HG02571 (cell line): ENCODE results near the gene TOM1L2.

Experiments
- ATAC-seq: cut with Tn5 transposase; IDR thresholded peaks from one replicate; pipeline ENCODE4 v1.9.1; 2021; ENCODE audit warnings: mild to moderate bottlenecking, moderate library complexity; ENCODE audit not compliant: unreplicated experiment

The TOM1L2 gene

GRCh38 chr17:17851103-17852002 is 120.8 kb downstream of the TOM1L2 start:
- no peak for ATAC-seq

GRCh38 chr17:17849845-17850373 is 122.3 kb downstream of the TOM1L2 start:
- no peak for ATAC-seq

GRCh38 chr17:17849147-17849820 is 122.9 kb downstream of the TOM1L2 start:
- ATAC-seq, result no peak

GRCh38 chr17:17848311-17849082 is 123.7 kb downstream of the TOM1L2 start:
- ATAC-seq, result no peak

GRCh38 chr17:17847726-17848125 is 124.5 kb downstream of the TOM1L2 start:
- no peak for ATAC-seq

- no peak for ATAC-seq
Observed at GRCh38 chr17:17847118-17847689, 125.0 kb downstream of the TOM1L2 start.

- ATAC-seq, result no peak
Observed at GRCh38 chr17:17846645-17847044, 125.6 kb downstream of the TOM1L2 start.

GRCh38 chr17:17846003-17846402 is 126.2 kb downstream of the TOM1L2 start:
- no peak for ATAC-seq

GRCh38 chr17:17845046-17845775 is 127.0 kb downstream of the TOM1L2 start:
- no peak for ATAC-seq

GRCh38 chr17:17844500-17844899 is 127.7 kb downstream of the TOM1L2 start:
- ATAC-seq, result no peak

GRCh38 chr17:17844079-17844478 is 128.1 kb downstream of the TOM1L2 start:
- ATAC-seq, result no peak

GRCh38 chr17:17843096-17843495 is 129.1 kb downstream of the TOM1L2 start:
- no peak for ATAC-seq

- ATAC-seq, result no peak
Observed at GRCh38 chr17:17842111-17842876, 129.9 kb downstream of the TOM1L2 start.

GRCh38 chr17:17841601-17842025 is 130.6 kb downstream of the TOM1L2 start:
- ATAC-seq, result no peak

GRCh38 chr17:17840751-17841591 is 131.2 kb downstream of the TOM1L2 start:
- ATAC-seq, result no peak

GRCh38 chr17:17839791-17840707 is 132.2 kb downstream of the TOM1L2 start:
- peak; percentile 45 for ATAC-seq
